OCI-LY7 (cell line): ENCODE measurements around the gene LGR6. TPM values are rescaled to one million over a fixed set of nuclear protein-coding genes. Genes with fewer than 3 reads are reported as not detected.
"Not testable (repeated sequence)": the region's sequence is repeated elsewhere in the genome, so short reads cannot be mapped to it uniquely, and the experiment has no call there.

Experiments
- BruUV-seq: library from RNA; stranded (reverse); fragments of 400-500 nt; replicated peaks from 2 replicates; lab custom pipeline; 2021; lab: Mats Ljungman, UMichigan
- CTCF ChIA-PET: fragments of 300-600 bp; sonication (Branson Sonifier 250); formaldehyde crosslinking; loops from one replicate; lab custom pipeline; 2022; ENCODE audit warnings: antibody characterized with exemption; ENCODE audit not compliant: unreplicated experiment; lab: Charles Lee
- POLR2A ChIA-PET: fragments of 300-600 bp; sonication (Branson Sonifier 250); formaldehyde crosslinking; loops from one replicate; lab custom pipeline; 2022; ENCODE audit warnings: antibody characterized with exemption; lab: Charles Lee
- DNase-seq: peaks from one replicate; pipeline ENCODE4 v3.0.0-alpha.2; 2015; ENCODE audit warnings: low spot score
- H2AFZ ChIP-seq: fragments of 200-600 bp; sonication (generic), shearing (Covaris generic); 2 replicates; pipeline ENCODE4 v1.6.1; 2014; ENCODE audit warnings: mild to moderate bottlenecking, antibody characterized with exemption, low read length, moderate library complexity
- H3K27ac ChIP-seq: fragments of 200-600 bp; sonication (generic); 2 replicates; pipeline ENCODE4 v1.5.1; 2014; ENCODE audit warnings: mixed run types, low read depth, mild to moderate bottlenecking, moderate library complexity, low read length, inconsistent platforms; ENCODE audit not compliant: poor library complexity, severe bottlenecking
- H3K36me3 ChIP-seq: fragments of 200-600 bp; sonication (generic); 2 replicates; pipeline ENCODE4 v1.6.1; 2014; ENCODE audit warnings: mild to moderate bottlenecking, antibody characterized with exemption, low read length, moderate library complexity, mixed read lengths; ENCODE audit not compliant: insufficient read depth
- H3K4me1 ChIP-seq: fragments of 200-600 bp; sonication (generic); 2 replicates; pipeline ENCODE4 v1.5.1; 2014; ENCODE audit warnings: mild to moderate bottlenecking, low read length; ENCODE audit not compliant: insufficient read depth, poor library complexity, severe bottlenecking
- H3K4me2 ChIP-seq: fragments of 200-600 bp; sonication (generic); 2 replicates; pipeline ENCODE4 v1.6.1; 2014; ENCODE audit warnings: mild to moderate bottlenecking, low read length
- H3K4me3 ChIP-seq: fragments of 200-600 bp; sonication (generic); 2 replicates; pipeline ENCODE4 v1.5.1; 2014; ENCODE audit warnings: mild to moderate bottlenecking, low read depth, low read length; ENCODE audit not compliant: poor library complexity, severe bottlenecking
- H3K79me2 ChIP-seq: fragments of 200-600 bp; sonication (generic); 2 replicates; pipeline ENCODE4 v1.6.1; 2016; ENCODE audit warnings: low read depth, mild to moderate bottlenecking, low read length, moderate library complexity, mixed read lengths; ENCODE audit not compliant: insufficient read depth
- H3K9me2 ChIP-seq: fragments of 200-600 bp; sonication (generic); 2 replicates; pipeline ENCODE4 v1.6.1; 2016; ENCODE audit warnings: mild to moderate bottlenecking, low read length, mixed read lengths; ENCODE audit not compliant: insufficient read depth
- H3K9me3 ChIP-seq: fragments of 200-600 bp; sonication (generic); 2 replicates; pipeline ENCODE4 v1.6.1; 2014; ENCODE audit warnings: mild to moderate bottlenecking, mixed run types, low read length, mixed read lengths
- H4K20me1 ChIP-seq: fragments of 200-600 bp; sonication (generic); 2 replicates; pipeline ENCODE4 v1.6.1; 2014; ENCODE audit warnings: mild to moderate bottlenecking, antibody characterized with exemption, low read length, moderate library complexity, mixed read lengths; ENCODE audit not compliant: insufficient read depth
- CTCF ChIP-seq: fragments of 200-600 bp; sonication (generic); conservative IDR thresholded peaks from 2 replicates; pipeline ENCODE4 v1.5.1; 2014; ENCODE audit warnings: mild to moderate bottlenecking, antibody characterized with exemption, low read length, moderate library complexity, mixed read lengths
- EZH2phosphoT487 ChIP-seq: fragments of 200-600 bp; sonication (generic); IDR thresholded peaks from 2 replicates; pipeline ENCODE4 v1.6.1; 2018; ENCODE audit warnings: low read depth, borderline replicate concordance, mild to moderate bottlenecking, mixed run types, antibody characterized with exemption, low read length, moderate library complexity, mixed read lengths
- intact Hi-C: fragments of 100-400 bp; cut with micrococcal nuclease; formaldehyde crosslinking; loops from one replicate; pipeline ENCODE4 v1.10.0; 2022; ENCODE audit not compliant: unreplicated experiment
- total RNA-seq, 2 experiments: library from RNA; depleted of rRNA in 1 of 2; stranded (reverse); fragments of >200 nt in 1 of 2; shearing (Covaris generic) in 1 of 2; gene quantifications; 2 replicates each; pipeline ENCODE4 v1.2.3, GENCODE V29; 2014 to 2022

LGR6 gene
- total RNA-seq, 2 experiments from 2014 or later = not detected

- Histone ChIP-seq H4K20me1 (no peaks in the 10 kb centered on the region), H3K9me2 (no peaks in the 10 kb centered on the region), H3K36me3 (no peaks in the 10 kb centered on the region), H3K79me2 (peaks cover 3% of the 10 kb centered on the region; the same call in 1 of the 2 replicates), H3K27ac (no peak overlapping the region), H3K4me3 (no peak overlapping the region), H2AFZ (no peak overlapping the region), H3K9me3 (no peaks in the 10 kb centered on the region), H3K4me1 (peaks cover 57% of the 10 kb centered on the region), H3K4me2 (peak overlapping the region; percentile 58)
- TF ChIP-seq EZH2phosphoT487 = no peak
- no peak for TF ChIP-seq CTCF
- no TSS peak for BruUV-seq
- ChIA-PET POLR2A (no interaction called here), CTCF (interaction anchor here (1.4 kb wide), 1 partner anchor 10 kb away, joined by 7 read pairs; no protein-coding TSS in a partner anchor)
- intact Hi-C loops = no loop called here
- no peak for DNase-seq
These were observed 28.2 kb upstream of the LGR6 start for GRCh38 chr1:202165267-202165941.

GRCh38 chr1:202165942-202166843, 27.4 kb upstream of the LGR6 start:
- ChIA-PET CTCF (no interaction called here), POLR2A (no interaction called here)
- H3K4me3 ChIP-seq = no peak overlapping the region
- BruUV-seq = no TSS peak
- TF ChIP-seq EZH2phosphoT487 = no peak
- TF ChIP-seq CTCF = no peak
- peaks cover 49% of the 10 kb centered on the region for H3K4me1 ChIP-seq
- intact Hi-C loops = no loop called here
- H2AFZ ChIP-seq = no peak overlapping the region
- no peaks in the 10 kb centered on the region for H3K9me3 ChIP-seq
- H3K36me3 ChIP-seq = no peaks in the 10 kb centered on the region
- H3K9me2 ChIP-seq = no peaks in the 10 kb centered on the region
- no peaks in the 10 kb centered on the region for H3K79me2 ChIP-seq
- DNase-seq = no peak
- H3K27ac ChIP-seq = no peak overlapping the region
- no peak overlapping the region for H3K4me2 ChIP-seq
- no peaks in the 10 kb centered on the region for H4K20me1 ChIP-seq

- H3K4me2 ChIP-seq, H3K27ac ChIP-seq, H4K20me1 ChIP-seq, H3K36me3 ChIP-seq, CTCF ChIA-PET, intact Hi-C loops, H3K4me3 ChIP-seq, POLR2A ChIA-PET, H2AFZ ChIP-seq, H3K79me2 ChIP-seq, DNase-seq, H3K9me3 ChIP-seq, H3K9me2 ChIP-seq: not testable (repeated sequence)
- H3K4me1 ChIP-seq = peaks cover 40% of the 10 kb centered on the region
- TSS peak; percentile 32 for BruUV-seq
These were observed 26.5 kb upstream of the LGR6 start for GRCh38 chr1:202167054-202167453.
